ENCODE measurements around the gene ATL2.
"Not testable (repeated sequence)": the region's sequence is repeated elsewhere in the genome, so short reads cannot be mapped to it uniquely, and the experiment has no call there.

ATL2 gene

DNA sequence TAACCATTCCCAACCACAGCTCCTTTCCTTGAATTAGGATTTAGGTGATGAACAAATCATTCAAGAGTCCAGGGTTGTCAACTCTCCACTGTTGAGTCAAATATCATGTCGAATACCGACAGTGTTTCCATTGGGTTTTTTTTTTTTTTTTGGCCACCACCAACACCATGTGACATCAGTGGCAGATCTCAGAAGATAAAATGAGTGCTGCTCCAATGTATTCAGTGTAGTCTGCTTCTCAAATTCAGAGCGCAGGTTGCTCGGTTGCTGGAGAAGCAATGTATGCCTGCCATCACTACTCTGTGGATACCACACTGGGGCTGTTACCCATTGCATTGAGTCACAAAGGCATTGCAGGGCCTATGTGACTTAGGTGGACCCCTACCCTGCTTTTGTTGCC is 10.8 kb upstream of the ATL2 start:
- no peak for DNase-seq

DNA sequence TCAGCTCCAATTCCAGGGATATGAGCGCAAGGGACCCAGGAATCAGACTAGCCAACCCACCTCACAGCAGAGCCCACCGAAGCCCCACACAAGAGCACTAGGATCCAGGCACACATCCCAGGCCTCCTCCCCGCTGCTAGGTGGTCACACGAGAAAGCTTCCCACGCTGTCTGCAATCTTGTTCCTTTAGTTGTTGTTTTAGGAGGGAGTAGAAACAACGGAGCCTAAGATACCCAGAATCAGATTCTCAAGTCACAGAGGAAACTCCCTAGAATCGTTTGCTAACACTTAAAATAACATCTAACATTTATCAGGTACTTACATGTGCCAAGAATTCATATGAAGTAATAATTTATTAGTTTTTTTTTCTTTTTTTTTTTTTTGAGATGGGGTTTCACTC is 9.7 kb upstream of the ATL2 start:
- no peak for DNase-seq

DNA sequence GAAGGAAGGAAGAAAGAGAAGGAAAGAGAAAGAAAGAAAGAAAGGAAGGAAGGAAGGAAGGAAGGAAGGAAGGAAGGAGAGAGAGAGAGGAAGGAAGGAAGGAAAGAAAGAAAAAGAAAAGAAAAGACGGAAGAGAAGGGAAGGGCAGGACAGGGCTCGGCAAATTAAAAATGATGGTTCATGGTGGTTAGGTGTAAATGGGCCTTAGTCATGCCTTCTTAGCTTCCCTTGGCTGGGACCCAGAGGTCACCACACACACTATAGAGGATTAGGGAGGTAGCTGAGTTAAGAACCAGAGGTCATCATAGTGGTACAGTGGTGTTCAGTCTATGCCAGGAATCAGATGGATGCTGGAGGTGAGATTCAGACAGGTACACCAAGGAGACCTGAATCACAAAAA is 9.3 kb upstream of the ATL2 start:
- DNase-seq: no peak

DNA sequence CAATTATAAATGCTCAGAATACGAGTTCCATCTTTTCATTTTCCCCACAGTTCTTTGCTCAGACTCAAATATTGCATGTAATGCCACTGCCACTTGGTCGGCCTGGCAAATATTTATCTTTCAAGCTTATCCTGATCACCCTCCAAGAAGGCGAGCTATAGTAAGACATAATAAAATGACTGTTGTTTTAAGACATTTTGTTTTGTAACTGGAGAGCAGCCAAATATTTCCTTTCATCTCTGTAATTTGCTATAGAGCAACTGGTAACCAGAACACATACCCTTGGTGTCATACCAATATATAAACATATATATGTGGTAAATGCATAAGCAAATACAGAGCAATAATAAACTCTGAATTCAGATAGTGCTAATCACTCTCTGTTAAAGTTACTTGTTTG is 7.3 kb upstream of the ATL2 start:
- no peak for DNase-seq

DNA sequence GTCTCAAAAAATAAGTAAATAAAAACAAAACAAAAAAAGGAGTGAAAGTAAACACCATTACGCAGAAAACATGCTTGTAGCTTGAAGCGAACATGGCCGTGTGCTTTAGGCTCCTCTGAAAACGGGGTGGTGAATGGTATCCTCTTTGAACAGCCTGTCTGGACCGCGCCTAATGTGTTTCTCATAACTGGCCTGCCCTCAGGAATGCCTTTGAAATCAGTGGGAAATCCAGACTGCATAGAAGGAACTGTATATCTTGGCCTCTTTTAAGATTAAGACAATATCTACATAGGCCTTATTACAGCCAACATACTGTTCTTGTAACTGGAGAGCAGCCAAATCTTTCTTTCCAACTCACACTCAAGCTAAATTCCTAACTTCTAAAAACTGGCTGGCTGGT is 6.7 kb upstream of the ATL2 start:
- DNase-seq: not testable (repeated sequence)

DNA sequence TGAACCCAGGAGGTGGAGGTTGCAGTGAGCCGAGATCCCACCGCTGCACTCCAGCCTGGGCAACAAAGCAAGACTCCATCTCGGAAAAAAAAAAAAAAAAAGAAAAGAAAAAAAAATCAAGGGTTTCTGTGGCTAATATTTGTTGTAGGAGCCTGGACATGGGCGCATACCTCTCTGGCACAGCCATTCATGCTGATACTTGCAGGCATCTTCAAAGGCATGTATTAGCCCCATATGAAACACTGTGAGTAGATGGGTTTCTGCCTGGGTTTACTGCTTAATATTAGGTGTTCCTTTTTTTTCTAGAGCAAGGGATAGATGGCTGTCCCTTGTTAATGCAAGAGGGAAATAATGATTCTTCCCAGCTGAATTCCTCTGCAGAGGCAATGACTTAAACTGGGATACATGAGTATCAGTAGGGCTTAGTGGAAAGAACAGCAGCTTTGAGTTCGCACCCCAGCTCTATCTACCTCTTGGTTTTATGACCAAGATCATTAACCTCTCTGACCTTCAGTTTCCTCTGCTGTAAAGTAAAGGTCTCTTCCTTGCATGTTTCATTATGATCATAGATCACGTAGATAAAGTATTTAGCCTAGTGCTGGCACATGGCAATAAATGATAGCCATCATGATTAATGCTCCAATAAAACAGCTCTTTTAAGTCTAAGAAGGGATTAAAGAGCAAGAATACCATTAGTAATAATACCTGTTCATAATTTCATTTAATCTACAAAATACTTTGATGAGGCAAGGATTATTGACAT is 4.5 kb upstream of the ATL2 start:
- no peak for DNase-seq

DNA sequence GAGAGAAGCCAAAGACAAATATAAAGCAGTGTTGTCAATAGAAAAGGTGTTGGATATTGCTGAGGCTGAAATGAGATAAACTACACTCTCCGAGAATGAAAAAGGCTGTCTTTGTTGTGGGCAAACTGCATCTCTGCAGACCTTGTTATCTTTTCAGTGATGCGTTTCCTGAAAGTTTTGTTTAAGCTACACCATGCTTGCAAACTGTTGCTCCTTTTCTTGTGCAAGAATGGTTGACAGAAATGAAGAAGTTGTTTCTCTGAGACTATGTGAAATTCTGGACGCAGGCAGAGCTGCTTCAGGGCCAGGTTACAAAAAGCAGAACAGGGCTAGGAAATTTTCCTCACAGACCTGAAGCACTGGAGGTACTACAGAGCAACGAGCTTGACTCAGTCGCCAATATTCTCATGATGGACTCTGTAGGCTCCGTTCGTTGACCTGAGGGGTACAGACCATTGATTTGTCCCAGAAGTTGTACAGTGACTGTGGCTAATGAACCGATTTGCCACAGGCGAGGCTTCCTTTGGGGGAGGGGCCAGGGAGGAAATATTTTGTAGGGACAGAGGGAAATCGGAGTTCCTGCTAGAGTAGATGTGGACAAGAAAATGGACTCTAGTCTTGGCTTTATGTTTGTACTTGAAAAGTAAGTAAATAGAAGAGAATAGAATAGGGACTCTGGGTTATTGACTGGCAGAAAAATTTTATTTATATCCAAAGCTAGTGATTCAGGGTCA is 3.5 kb upstream of the ATL2 start:
- no peak for DNase-seq

DNA sequence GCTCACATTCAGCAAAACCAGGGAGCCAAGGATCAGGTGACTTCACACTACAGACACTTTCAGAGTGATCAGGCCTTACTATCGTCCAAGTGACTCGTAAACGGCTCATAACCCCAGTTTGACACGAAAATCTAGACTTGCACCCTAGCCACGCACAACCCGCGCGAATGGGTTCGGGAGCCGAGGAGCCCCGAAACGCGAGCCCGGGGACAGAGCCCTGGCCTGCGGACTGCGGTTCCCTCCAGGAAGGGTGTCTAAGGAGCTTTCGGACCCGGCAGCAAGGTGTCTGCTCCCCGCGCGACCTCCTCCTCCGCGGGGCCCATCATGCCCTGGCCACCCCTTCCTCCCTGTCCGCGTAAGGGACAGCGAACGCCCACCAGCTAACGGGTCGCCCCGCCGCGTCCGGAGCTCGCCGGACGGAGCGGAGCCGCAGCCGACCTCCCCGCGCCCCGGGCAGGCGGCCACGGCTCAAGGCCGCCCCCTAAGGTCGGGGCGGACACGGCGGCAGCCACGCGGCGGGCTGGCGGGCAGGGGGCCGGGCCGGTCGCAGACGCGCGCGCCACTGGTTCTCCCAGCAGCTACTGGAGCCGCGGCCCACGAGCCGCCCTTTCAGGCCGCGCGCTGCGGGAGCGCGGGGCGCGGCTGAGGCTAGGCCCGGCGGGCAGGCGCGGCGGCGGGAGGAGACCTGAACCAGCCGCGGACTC is 575 bp downstream of the ATL2 start:
- peak; percentile 50 for DNase-seq

DNA sequence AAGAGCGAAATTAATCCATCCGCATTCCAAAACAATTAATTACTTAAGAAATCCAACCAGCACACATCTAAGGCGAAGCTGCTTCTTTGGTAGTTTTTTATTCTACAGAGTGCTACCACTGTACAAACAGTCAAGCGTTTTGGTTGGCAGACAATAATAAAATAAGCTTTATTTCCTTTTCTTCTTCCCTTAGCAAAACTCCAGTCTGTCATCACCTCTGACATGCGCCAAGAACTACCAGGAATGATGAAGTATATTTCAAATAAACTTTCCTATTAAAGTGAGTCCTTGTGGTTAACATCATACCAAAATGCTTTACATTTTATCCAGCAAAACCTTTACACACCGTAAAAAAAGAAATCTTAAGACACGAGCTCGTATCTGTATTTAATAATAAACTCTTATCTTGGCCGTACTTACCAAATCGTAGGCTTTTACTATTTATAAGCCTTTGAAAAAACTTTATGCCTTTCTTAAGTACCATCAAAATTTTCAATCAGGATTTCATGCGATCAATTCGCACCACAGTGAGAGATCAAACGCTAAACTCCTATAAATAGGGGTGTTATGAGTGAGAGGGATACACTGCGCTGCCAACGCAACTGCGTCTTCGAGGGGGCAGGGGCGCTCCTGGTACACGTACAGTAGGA is 1.3 kb downstream of the ATL2 start:
- no peak for DNase-seq

DNA sequence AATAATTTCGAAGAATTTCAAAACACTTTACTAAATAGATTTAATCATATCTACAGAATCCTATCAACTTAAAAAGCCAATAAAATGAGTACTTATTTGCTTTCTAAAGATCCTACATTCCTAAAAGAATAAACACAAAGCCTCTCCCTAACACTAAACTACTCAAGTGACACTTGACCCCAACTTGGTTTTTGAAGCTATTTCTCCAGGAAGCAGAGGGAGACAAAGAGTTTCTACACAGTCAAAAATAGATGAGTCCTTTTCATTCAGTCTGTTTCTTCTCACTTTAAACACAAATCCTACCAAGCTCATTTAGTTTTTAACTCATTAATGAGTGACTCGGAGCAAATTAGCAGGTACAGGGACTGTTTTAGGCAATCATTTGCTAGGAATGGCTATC is 2.1 kb downstream of the ATL2 start:
- no peak for DNase-seq

DNA sequence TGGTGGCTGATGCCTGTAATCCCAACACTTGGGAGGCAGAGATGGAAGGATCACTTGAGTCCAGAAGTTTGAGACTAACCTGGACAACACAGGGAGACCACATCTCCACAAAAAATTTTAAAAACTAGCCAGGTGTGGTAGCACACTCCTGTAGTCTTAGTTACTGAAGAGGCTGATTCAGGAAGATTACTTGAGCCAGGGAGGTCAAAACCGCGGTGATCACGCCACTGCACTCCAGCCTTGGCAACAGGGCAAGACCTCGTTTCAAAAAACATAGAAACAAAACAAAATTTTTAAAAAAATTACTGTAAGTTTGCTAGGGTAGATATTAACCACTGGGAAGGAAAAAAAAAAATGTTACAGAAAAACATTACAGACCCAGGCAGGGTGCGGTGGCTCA is 5.8 kb downstream of the ATL2 start:
- no peak for DNase-seq

DNA sequence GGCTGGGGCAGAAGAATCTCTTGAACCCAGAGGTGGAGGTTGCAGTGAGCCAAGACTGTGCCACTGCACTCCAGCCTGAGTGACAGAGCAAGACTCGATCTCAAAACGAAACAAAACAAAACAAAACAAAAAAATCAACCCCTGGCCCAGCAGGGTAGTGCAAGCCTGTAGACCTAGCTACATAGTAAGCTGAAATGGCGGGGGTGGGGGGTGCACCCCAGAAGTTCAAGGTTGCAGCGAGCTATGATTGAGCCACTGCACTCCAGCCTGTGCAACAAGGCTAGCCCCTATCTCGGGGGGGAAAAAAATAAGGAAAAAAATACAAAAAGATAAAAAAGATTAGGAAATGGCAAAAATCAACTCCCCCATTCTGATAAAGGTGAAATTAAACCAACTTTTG is 6.4 kb downstream of the ATL2 start:
- DNase-seq: no peak

DNA sequence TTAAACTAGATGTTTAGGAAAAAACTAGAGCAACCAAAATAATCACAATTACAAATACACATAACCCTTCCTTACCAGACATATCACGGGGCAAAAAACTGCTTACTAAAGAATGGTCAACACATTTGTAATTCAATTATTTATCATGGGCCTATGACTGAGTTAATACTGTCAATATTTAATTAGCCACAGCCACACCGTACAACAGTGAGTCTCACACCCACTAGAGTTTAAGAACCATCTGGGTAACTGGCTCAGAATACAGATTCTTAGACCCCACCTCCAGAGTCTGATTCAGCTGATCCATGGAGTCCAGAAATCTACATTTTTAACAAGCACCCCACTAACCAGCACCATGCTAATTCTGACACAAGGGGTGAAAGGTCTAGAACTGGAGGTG is 14.8 kb downstream of the ATL2 start:
- DNase-seq: no peak

DNA sequence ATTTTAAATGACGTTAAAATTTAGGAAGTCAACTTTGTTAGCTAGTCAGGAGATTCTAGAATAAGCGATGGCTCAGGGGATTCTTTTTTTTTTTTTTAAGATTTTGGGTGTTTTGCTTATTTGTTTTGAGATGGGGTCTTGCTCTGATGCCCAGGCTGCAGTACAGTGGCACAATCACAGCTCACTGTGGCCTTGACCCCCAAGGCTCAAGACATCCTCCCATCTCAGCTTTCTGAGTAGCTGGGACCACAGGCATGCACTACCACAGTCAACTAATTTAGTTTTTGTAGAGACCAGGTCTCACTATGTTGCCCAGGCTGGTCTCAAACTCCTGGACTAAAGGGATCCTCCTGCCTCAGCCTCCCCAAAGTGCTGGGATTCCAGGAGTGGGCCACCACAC is 16.9 kb downstream of the ATL2 start:
- DNase-seq: no peak

DNA sequence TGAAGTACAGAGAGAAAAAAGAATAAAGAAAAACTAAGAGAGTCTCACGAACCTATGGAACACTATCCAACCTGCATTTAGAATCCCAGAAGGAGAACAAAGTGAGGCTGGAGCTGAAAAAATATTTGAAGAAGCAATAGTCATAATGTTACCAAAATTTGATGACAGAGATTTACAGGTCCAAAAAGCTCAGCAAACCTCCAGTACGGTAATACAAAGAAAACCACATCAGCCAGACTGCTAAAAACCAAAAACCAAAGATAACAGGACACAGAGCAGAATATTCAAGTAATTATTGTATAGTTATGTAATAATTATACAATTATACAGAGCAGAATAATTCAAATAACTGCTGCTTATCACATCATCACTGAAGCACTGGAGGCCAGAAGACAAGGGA is 23.7 kb downstream of the ATL2 start:
- DNase-seq: no peak

DNA sequence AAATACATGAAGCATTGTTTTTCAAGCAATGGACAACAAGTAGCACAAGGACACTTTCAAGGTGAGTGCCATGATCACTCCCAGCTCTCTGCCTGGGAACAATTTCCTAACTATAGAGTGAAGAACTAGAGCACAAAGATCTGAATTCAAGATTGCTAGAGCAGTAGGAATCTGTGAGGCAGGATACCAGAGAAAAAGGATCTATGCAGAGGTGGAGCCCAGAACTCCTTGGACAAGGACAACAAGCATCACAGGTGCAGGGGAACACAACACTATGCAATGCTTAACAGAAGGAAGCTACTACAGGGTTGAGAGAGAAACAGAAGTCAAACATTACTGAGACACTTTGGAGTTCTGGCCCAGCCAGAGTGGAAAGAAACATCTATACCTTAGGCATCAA is 24.7 kb downstream of the ATL2 start:
- no peak for DNase-seq

DNA sequence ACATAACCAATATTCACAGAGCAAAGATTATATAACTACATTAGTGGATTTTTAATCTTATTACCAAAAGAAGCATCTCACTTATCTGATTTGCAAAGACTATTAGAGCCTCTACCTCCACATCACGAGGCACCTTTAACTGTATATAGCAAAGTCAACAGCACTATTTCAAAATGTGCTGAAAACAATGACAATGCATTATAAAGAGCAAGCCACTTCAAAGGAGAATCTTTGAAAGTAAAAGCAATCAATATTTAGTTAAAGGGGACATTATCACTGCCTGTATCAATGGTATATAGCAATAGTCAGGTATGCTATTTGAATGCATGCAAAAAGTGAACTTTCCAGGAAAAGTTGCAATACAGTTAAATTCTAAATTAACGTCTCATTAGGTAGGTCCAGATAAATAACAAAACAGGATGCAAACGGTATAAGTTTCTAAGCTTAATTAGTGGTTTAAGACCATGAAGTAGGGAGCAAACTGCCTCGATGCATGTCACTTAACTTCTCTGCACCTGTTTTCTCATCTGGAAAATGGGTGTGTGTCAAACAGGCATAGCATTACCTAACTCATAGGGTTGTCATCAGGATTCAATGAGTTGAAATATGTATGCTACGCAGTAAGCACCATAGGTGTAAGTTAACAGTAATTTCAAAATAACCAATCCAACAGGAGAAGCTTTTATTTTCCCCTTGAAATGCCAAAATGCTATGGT is 31.6 kb downstream of the ATL2 start:
- no peak for DNase-seq

DNA sequence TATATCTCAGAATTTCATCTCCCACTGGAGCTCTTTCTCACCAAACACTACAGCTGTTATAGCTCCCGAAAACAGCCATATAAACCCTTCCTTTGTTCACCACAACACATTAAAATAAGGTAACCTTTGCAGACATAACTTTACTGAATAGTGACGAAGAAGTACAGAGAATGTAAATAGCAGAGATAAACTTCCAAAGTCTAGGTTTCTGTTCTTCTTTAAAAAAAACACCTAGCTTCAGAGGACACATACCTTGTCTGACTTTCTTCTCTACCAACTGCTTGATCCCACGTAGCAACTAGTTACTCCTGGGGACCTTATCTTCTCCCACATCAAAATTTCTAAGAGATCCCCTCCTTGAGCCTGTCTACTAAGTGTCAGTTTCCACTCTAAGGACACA is 32.3 kb downstream of the ATL2 start:
- no peak for DNase-seq

DNA sequence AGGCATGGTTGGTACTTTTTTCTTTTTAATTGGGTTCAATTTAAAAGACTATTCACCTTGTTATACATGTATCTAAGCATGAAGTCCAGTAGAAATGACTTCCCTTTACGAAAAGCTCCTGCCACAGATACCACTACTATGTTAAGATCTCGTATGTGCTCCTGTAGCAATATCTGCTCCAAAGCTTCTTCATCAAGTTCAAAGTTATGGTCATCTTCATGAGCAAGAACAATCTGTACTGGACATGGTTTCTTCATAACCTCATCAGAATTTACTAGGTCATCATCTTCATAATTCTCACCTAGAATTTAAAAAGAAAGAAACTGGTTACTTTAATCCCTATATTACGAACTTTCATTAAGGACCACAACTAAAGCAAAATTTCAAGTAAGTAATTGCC is 33.9 kb downstream of the ATL2 start:
- no peak for DNase-seq

DNA sequence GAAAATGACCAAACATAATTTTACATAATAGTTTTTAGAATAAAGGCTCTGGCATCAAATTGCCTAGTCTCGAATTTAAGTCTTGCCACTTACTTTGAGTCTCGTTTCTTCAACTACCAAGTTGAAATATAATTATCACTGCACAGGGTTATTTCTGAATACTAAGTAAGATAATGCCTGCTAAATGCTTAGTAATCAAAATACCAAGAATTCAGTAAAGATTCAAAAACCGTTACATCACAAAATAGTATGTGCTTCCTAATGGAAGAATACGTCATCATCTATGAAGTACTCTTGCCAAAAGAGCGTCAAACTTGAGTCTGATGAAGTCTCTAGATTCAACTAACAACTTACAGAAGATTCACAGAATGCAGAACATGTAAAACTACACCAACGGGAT is 40.5 kb downstream of the ATL2 start:
- no peak for DNase-seq

DNA sequence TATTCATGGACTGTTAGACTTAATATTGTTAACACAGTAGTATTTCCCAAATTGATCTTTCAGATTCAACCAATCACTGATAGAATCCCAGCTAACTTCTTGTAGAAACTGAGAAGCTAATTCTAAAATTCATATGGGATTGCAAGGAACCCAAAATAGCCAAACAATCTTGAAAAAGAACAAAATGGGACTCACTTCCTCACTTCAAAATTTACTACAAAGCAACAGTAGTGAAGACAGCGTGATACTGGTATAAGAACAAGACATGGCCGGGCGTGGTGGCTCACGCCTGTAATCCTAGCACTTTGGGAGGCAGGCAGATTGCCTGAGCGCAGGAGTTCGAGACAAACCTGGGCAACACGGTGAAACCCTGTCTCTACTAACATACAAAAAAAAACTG is 46.3 kb downstream of the ATL2 start:
- DNase-seq: no peak

DNA sequence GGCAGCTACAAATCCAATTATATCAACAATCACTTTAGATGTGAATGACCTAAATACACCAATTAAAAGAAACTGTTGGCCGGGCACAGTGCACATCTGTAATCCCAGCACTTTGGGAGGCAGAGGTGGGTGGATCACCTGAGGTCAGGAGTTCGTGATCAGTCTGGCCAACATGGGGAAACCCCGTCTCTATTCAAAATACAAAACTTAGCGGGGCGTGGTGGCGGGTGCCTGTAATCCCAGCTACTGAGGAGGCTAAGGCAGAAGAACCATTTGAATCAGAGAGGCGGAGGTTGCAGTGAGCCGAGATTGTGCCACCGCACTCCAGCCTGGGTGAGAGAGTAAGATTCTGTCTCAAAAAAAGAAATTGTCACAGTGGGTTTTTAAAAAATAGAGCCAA is 49.5 kb downstream of the ATL2 start:
- DNase-seq: no peak

DNA sequence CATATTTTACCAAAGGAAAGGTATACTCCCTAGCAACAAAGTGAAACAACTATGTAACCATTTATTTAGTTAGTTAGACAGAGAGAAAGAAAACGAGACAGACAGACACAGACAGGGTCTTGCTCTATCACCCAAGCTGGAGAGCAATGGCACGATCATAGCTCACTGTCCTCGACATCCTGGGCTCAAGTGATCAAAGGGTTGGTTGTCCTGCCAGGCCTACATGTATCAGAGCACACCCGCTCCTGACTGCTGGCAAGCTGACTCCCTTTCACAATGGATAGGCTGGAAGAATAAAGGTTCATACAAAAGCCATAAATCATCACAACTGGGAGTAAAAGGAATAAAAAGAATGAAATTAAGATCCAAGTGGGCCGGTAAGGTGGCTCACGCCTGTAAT is 53.5 kb downstream of the ATL2 start:
- DNase-seq: no peak
